DLD1 (cell line): Measurements from ENCODE around the gene PRB3.

Source experiments
- in situ Hi-C: cut with HindIII; loops from 2 replicates; pipeline ENCODE4 v1.10.0; 2017; ENCODE audit warnings: low sequenced_read_pairs

PRB3 gene

GRCh38 chr12:11269607-11270006 is at the start of gene PRB3:
TSS of gene PRB3 (minus strand) at chr12:11269707. CDS start at chr12:11269669, 38 bp downstream.
- in situ Hi-C loops = no loop called here

- in situ Hi-C loops = no loop called here
These were observed 40.8 kb upstream of the PRB3 start, which contains the start of gene PRB4 for GRCh38 chr12:11310336-11310735. TSS of gene PRB4 (minus strand) at chr12:11310436. CDS start at chr12:11310398, 38 bp downstream.

- in situ Hi-C loops = no loop called here
These were observed 37.6 kb upstream of the PRB3 start for GRCh38 chr12:11307143-11307542.

GRCh38 chr12:11273449-11273848 is 3.9 kb upstream of the PRB3 start:
- in situ Hi-C loops = no loop called here

GRCh38 chr12:11264501-11264900 is 5.0 kb downstream of the PRB3 start:
- in situ Hi-C loops = no loop called here

- in situ Hi-C loops = no loop called here
These were observed 23.0 kb downstream of the PRB3 start for GRCh38 chr12:11246489-11246888.

GRCh38 chr12:11242656-11243055 is 26.9 kb downstream of the PRB3 start:
- in situ Hi-C loops = no loop called here

GRCh38 chr12:11240348-11240930 is 29.1 kb downstream of the PRB3 start:
- in situ Hi-C loops = no loop called here

GRCh38 chr12:11238275-11238674 is 31.2 kb downstream of the PRB3 start:
- in situ Hi-C loops = no loop called here

GRCh38 chr12:11233532-11233931 is 36.0 kb downstream of the PRB3 start:
- in situ Hi-C loops = no loop called here

GRCh38 chr12:11228296-11228879 is 41.1 kb downstream of the PRB3 start:
- in situ Hi-C loops = no loop called here

GRCh38 chr12:11227373-11227772 is 42.1 kb downstream of the PRB3 start:
- in situ Hi-C loops = no loop called here
